Skin of body (tissue), 2 donors: ENCODE measurements around the gene SLC10A1. TPM values are rescaled to one million over a fixed set of nuclear protein-coding genes. Genes with fewer than 3 reads are reported as not detected.
"Not testable (repeated sequence)": the region's sequence is repeated elsewhere in the genome, so short reads cannot be mapped to it uniquely, and the experiment has no call there.

Experiments
- DNase-seq: peaks from one replicate; lab custom pipeline; 2025; lab: John Stamatoyannopoulos, UW
- total RNA-seq: library from RNA; depleted of rRNA; stranded (reverse); fragments of >200 nt; gene quantifications from one replicate; pipeline ENCODE4 v1.2.3, GENCODE V29; 2014

SLC10A1 gene
- not detected for total RNA-seq

DNA sequence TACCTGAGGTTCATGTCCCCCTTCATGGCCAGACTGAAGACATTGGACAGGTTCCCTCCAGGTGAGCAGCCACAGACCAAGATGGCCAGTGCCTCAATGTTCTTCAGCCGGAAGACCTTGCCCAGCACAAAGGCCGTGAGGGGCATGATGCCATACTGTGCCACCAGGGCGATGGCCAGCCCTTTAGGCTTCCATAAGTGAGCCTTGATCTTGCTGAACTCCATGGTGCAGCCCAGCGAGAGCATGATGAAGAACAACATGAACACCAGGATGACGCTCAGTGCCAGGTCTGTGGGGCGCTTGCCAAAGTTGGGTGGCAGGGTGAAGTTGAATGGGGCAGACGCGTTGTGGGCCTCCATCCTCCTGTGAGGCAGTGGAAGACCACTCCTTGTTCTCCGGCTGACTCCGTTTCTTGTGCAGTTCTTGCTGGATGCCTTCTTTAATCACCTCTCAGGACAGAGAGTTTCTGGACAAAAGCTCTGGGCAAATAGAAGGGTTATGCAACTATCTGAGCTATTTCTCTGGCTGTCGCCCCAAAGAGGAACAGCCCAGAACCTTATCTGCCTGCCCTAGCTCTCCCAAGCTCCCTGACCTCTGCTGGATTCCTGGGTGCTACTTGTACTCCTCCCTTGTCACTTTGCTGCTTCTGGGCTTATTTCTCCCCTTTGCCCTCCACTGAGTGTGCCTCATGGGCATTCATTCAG, at the start of gene SLC10A1:
Gene SLC10A1 (minus strand): TSS at position 445 of the 704 bp plus-strand sequence. CDS start 86 bp downstream, at position 359.
- no peak for DNase-seq

- DNase-seq = no peak
These were observed 48.7 kb upstream of the SLC10A1 start for GRCh38 chr14:69845787-69846186.

DNA sequence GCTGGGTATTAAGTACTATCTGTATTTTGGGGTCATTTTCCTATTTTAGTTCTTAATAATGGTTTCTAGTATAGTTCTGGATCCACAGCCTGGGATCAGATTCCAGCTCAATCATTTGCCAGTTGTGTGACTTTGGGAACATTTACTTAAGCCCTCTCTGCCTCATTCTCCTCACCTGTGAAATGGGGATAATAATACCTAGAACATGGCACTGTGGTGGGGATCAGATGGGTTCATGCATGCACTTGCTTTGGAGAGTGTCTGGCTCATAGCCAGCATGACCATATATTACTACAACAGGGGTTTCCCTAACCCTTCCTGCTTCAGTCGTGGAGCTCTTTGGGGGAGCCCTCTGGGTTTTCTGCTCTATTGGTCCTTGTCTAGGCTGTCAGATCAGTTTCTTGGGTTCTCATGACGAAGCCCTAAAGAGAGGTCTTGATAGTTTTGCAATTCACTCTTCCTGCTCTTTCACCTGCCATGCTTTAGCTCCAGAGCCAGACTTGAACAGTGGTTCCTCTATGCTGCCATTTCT, 48.1 kb upstream of the SLC10A1 start:
- no peak for DNase-seq

GRCh38 chr14:69844171-69844570, 47.1 kb upstream of the SLC10A1 start:
- no peak for DNase-seq

DNA sequence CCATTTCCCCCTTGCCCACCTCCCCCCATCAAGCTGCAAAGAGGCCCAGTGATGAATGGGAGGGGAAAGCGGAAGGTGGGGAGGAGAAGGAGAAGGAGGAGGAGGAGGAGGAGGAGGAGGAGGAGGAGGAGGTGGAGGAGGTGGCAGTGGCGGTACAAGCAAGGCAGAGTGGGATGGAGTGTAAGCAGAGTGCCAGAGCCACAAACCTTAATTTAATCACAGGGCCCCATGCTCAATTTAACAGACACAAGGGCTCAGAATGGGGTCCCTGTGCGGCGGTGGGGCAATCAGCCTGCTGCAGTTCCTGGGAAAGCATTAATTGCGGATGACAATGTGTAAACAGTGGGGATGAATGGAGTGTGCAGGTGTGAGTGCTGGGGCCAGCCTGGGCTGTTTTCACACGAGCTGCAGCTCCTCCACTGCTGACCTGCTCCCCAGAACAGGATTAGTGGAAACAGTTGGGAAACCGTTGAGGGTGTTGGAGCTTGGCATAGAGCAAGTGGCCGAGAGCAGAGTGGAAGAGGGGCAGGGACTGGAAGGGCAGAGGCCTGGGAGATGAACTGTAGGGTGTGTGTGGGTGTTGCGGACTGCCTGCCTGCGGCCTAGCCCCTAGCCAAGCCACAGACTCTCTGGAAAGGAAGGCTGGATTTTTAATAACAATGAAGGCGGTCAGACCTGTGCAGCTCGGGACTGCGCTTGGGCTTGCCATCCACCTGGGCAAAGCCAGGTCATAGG, 45.8 kb upstream of the SLC10A1 start:
- no peak for DNase-seq

- DNase-seq = no peak
These were observed 44.6 kb upstream of the SLC10A1 start for GRCh38 chr14:69841656-69842055.

GRCh38 chr14:69839661-69840060, 42.6 kb upstream of the SLC10A1 start:
- no peak for DNase-seq

DNA sequence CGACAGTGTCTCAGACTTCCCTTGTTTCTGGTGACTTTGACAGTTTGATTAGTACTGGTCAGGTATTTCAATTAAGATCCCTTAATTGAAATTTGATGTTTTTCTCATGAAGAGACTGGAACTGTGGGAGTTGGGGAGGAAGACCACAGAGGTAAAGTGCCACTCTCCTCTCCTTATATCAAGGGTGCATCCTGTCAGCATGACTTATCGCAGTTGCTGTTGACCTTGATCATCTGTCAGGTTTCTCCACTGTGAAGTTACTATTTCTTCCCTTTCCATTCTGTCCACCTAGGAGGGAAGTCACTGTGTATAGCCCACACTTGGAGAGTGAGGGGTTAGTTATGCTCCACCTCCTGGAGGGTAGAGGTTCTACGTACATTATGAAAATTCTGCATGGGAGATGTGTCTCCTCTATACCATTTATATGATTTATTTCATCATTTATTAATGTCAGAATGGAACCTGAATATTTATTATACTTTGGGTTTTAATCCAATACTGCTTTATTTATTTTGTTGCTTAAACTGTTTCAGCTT, 41.9 kb upstream of the SLC10A1 start:
- no peak for DNase-seq

DNA sequence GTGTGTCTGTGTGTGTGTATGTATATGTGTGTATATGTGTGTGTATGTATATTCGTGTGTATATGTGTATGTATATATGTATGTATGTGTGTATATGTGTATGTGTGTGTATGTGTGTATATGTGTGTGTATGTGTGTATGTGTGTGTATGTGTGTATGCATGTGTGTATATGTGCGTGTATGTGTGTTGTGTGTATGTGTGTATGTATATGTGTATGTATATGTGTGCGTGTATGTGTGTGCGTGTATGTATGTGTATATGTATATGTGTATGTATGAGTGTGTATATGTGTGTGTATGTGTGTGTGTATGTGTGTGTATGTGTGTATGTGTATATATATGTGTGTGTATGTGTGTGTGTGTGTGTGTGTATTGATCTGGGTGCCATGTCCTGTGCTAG, 31.8 kb upstream of the SLC10A1 start:
- no peak for DNase-seq

- DNase-seq = no peak
These were observed 31.3 kb upstream of the SLC10A1 start for GRCh38 chr14:69828354-69828753.

GRCh38 chr14:69827560-69827959, 30.5 kb upstream of the SLC10A1 start:
- no peak for DNase-seq

GRCh38 chr14:69822456-69822855, 25.4 kb upstream of the SLC10A1 start:
- no peak for DNase-seq

- DNase-seq = no peak
These were observed 23.9 kb upstream of the SLC10A1 start for GRCh38 chr14:69820991-69821390.

DNA sequence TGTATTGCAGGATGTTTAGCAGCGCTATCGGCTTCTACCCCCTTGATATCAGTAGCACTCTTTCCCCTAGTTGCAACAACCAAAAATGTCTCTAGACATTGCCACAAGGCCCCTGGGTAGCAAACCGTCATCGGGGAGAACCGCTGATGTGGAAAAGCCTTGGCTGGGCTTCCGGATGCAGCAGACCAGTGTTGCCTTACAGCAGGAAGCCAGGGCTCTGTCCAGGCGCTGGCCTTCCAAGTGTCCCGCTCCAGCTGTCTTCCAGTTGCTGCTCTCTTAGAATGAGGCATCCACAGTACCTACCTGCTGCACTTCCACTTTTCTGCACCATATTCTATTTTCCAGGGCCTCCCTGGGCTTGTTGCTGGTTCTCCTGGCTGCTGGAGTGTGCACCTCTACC, 22.6 kb upstream of the SLC10A1 start:
- DNase-seq = no peak

DNA sequence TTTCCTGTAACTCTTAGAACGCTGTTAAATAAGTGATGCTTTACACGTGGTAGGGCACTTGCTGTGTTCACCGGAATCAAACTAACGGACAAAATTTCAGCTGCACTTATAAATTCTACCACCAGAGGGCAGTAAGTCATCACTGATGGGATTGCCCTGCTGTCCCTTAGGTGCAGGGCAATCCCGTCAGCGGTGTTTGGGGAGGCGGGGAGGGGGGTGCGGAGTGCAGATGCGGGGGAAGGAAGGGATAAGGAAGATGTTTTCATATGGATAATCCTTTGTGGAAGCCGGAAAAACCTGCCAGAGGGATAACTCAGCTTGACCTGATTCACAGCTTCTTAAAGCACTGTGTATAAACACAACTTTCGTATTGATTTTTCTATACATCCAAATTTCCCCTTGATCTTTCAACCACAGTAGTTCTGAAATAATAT, 21.7 kb upstream of the SLC10A1 start:
- peak; percentile 47 for DNase-seq

- no peak for DNase-seq
These were observed 19.2 kb upstream of the SLC10A1 start for GRCh38 chr14:69816216-69816615.

- no peak for DNase-seq
These were observed 18.5 kb upstream of the SLC10A1 start for GRCh38 chr14:69815556-69815955.

GRCh38 chr14:69814397-69814796, 17.4 kb upstream of the SLC10A1 start:
- no peak for DNase-seq

GRCh38 chr14:69813346-69813745, 16.3 kb upstream of the SLC10A1 start:
- not testable (repeated sequence) for DNase-seq

DNA sequence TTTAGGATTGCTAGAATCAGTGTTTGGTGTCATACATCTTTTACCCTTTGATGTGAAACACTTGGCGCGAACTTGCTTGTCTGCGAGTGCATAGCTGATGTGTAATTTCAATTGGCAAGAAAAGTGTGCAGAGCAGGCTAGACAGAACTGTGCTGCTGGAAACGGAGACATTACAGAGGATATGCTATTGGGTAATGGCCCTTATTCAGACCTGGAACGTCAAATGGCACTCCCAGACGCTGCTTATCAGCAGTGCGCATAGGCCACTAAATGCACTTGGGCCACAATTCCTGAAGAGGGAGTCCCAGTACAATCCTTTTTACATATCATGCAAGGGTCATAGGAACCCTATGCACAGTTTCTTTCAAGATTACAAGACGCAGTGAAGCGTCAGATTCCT, 15.7 kb upstream of the SLC10A1 start:
- DNase-seq = no peak

DNA sequence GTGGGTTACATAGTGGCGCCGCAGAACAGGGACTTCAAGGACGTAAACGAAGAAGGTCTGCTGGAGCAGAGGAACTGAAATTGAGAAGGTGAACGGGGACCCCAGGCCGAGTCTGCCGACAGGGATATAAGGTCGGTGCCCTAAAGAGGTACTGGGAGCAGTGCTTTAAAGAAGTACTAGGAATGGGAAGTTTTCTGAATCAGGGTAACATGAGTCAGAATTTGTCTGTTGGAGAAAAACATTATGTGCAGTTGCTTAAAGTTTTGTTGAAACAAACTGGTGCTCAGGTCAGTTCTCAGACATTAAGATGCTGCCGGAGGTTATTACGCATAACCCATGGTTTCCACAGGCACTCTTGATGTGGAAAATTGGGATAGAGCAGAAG, 14.8 kb upstream of the SLC10A1 start:
- DNase-seq = no peak

DNA sequence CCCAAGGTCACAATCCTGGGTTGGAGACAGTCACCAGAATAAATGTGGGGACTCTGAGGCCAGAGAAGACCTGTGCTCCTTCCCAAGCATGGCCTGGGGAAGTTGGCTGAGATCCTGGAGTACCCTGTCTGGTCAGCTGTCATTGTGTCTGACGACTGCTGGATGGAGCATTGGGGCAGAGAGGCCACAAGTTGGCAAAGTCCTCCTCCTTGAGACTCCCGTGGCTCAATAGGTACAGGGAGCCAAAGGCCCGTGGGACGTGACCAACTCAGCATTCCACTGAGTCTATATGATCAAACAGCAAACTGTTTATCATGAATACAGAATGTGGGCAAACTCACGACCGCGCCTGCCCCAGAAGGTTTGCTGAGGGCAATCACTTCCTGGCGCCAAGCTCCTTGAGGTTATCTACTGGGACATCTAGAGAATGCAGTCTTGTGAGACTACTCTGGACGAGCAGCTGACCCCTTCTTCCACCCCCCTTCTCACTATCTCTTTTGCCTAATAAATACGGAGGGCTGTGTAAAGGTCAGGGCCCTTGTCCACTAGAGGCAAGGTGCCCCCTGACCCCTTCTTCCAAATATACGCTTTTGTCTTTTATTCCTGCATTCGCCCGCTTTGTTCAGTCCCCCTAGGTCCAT, 14.3 kb upstream of the SLC10A1 start:
- DNase-seq = no peak
